ENCODE measurements around the gene ADAMTS12.

The ADAMTS12 gene

GRCh38 chr5:33474931-33475499 is 416.8 kb downstream of the ADAMTS12 start:
- H2AFZ ChIP-seq (ENCODE audit: low read depth, low read length) = no peak overlapping the region
- no peaks in the 10 kb centered on the region for H3K79me2 ChIP-seq (ENCODE audit: low read length)
- no peak overlapping the region for H3K27ac ChIP-seq (ENCODE audit: low read length)
- no peak overlapping the region for H3K4me3 ChIP-seq (ENCODE audit: low read length)
- no peak overlapping the region for H3K4me2 ChIP-seq (ENCODE audit: low read length)
- H3K27me3 ChIP-seq (ENCODE audit: low read depth, low read length) = no peaks in the 10 kb centered on the region
- no peak for TF ChIP-seq EZH2phosphoT487 (IDR thresholded peaks at IDR 0.05; ENCODE audit: low read depth)
- no peak for TF ChIP-seq CTCF (IDR thresholded peaks at IDR 0.05; ENCODE audit: low read depth, low read length)
- H4K20me1 ChIP-seq (ENCODE audit: insufficient read depth, low read length) = no peaks in the 10 kb centered on the region
- no peaks in the 10 kb centered on the region for H3K4me1 ChIP-seq (ENCODE audit: low read length)
- H3K9ac ChIP-seq (ENCODE audit: low read length) = no peak overlapping the region
- H3K9me3 ChIP-seq (ENCODE audit: insufficient read depth, low read length) = no peaks in the 10 kb centered on the region
- peaks cover 47% of the 10 kb centered on the region for H3K36me3 ChIP-seq (replicated peaks; ENCODE audit: low read depth, low read length)

- peaks cover 51% of the 10 kb centered on the region for H3K36me3 ChIP-seq (replicated peaks; ENCODE audit: low read depth, low read length)
- no peak overlapping the region for H3K27ac ChIP-seq (ENCODE audit: low read length)
- H4K20me1 ChIP-seq (ENCODE audit: insufficient read depth, low read length) = no peaks in the 10 kb centered on the region
- H2AFZ ChIP-seq (ENCODE audit: low read depth, low read length) = no peak overlapping the region
- H3K4me1 ChIP-seq (ENCODE audit: low read length) = no peaks in the 10 kb centered on the region
- no peak overlapping the region for H3K4me2 ChIP-seq (ENCODE audit: low read length)
- H3K9ac ChIP-seq (ENCODE audit: low read length) = no peak overlapping the region
- no peak overlapping the region for H3K4me3 ChIP-seq (ENCODE audit: low read length)
- TF ChIP-seq EZH2phosphoT487 (IDR thresholded peaks at IDR 0.05; ENCODE audit: low read depth) (no peak), CTCF (IDR thresholded peaks at IDR 0.05; ENCODE audit: low read depth, low read length) (no peak)
- no peaks in the 10 kb centered on the region for H3K27me3 ChIP-seq (ENCODE audit: low read depth, low read length)
- H3K79me2 ChIP-seq (ENCODE audit: low read length) = no peaks in the 10 kb centered on the region
- no peaks in the 10 kb centered on the region for H3K9me3 ChIP-seq (ENCODE audit: insufficient read depth, low read length)
Observed at GRCh38 chr5:33474004-33474403, 417.8 kb downstream of the ADAMTS12 start.
